ENCODE results near the gene NRG2. TPM values are rescaled to one million over a fixed set of nuclear protein-coding genes. Genes with fewer than 3 reads are reported as not detected.

The NRG2 gene
- total and polyA plus RNA-seq, 2 experiments from 2014 or later = 0.37 to 1.3 TPM

- Histone ChIP-seq H3K4me2 (no peak overlapping the region), H3F3A (replicated peaks; ENCODE audit: low read depth) (no peaks in the 10 kb centered on the region), H3K27me3 (ENCODE audit: insufficient read depth) (peaks cover 33% of the 10 kb centered on the region), H3K36me3 (ENCODE audit: insufficient read depth) (no peaks in the 10 kb centered on the region), H3K4me3 (no peak overlapping the region), H3K27ac (ENCODE audit: low read depth) (no peak overlapping the region), H4K20me1 (replicated peaks; ENCODE audit: insufficient read depth) (no peaks in the 10 kb centered on the region), H3K4me1 (ENCODE audit: insufficient read depth) (no peaks in the 10 kb centered on the region), H3K9me2 (ENCODE audit: insufficient read depth) (no peaks in the 10 kb centered on the region), H3K79me2 (replicated peaks; ENCODE audit: insufficient read depth) (no peaks in the 10 kb centered on the region), H2AFZ (no peak overlapping the region)
- no peaks in the 10 kb centered on the region for H3K36me3 Mint-ChIP-seq (ENCODE audit: low read depth)
- TF ChIP-seq EZH2 (IDR thresholded peaks at IDR 0.05; ENCODE audit: low read depth, unreplicated experiment) (no peak), ZNF114 (CRISPR knock-in tag; IDR thresholded peaks at IDR 0.05) (no peak), ZNF462 (CRISPR knock-in tag; IDR thresholded peaks at IDR 0.05) (no peak), CREB1 (CRISPR knock-in tag; IDR thresholded peaks at IDR 0.05; ENCODE audit: low read depth) (no peak), ZNF331 (CRISPR knock-in tag; IDR thresholded peaks at IDR 0.05; ENCODE audit: low read depth) (no peak), POLR2AphosphoS5 (IDR thresholded peaks at IDR 0.05; ENCODE audit: low read depth) (no peak), NANOG (IDR thresholded peaks at IDR 0.05; ENCODE audit: borderline replicate concordance) (no peak), STAT1 (IDR thresholded peaks at IDR 0.05; ENCODE audit: unreplicated experiment) (no peak), EZH2phosphoT487 (IDR thresholded peaks at IDR 0.05; ENCODE audit: unreplicated experiment) (no peak), ETS1 (IDR thresholded peaks at IDR 0.05) (no peak), JUNB (IDR thresholded peaks at IDR 0.05; ENCODE audit: unreplicated experiment) (no peak)
- TF ChIP-seq, protein P1, sequence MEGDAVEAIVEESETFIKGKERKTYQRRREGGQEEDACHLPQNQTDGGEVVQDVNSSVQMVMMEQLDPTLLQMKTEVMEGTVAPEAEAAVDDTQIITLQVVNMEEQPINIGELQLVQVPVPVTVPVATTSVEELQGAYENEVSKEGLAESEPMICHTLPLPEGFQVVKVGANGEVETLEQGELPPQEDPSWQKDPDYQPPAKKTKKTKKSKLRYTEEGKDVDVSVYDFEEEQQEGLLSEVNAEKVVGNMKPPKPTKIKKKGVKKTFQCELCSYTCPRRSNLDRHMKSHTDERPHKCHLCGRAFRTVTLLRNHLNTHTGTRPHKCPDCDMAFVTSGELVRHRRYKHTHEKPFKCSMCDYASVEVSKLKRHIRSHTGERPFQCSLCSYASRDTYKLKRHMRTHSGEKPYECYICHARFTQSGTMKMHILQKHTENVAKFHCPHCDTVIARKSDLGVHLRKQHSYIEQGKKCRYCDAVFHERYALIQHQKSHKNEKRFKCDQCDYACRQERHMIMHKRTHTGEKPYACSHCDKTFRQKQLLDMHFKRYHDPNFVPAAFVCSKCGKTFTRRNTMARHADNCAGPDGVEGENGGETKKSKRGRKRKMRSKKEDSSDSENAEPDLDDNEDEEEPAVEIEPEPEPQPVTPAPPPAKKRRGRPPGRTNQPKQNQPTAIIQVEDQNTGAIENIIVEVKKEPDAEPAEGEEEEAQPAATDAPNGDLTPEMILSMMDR (conservative IDR thresholded peaks at IDR 0.05; ENCODE audit: low read depth in 2 of 2) = no peak
- TF ChIP-seq, protein P2, sequence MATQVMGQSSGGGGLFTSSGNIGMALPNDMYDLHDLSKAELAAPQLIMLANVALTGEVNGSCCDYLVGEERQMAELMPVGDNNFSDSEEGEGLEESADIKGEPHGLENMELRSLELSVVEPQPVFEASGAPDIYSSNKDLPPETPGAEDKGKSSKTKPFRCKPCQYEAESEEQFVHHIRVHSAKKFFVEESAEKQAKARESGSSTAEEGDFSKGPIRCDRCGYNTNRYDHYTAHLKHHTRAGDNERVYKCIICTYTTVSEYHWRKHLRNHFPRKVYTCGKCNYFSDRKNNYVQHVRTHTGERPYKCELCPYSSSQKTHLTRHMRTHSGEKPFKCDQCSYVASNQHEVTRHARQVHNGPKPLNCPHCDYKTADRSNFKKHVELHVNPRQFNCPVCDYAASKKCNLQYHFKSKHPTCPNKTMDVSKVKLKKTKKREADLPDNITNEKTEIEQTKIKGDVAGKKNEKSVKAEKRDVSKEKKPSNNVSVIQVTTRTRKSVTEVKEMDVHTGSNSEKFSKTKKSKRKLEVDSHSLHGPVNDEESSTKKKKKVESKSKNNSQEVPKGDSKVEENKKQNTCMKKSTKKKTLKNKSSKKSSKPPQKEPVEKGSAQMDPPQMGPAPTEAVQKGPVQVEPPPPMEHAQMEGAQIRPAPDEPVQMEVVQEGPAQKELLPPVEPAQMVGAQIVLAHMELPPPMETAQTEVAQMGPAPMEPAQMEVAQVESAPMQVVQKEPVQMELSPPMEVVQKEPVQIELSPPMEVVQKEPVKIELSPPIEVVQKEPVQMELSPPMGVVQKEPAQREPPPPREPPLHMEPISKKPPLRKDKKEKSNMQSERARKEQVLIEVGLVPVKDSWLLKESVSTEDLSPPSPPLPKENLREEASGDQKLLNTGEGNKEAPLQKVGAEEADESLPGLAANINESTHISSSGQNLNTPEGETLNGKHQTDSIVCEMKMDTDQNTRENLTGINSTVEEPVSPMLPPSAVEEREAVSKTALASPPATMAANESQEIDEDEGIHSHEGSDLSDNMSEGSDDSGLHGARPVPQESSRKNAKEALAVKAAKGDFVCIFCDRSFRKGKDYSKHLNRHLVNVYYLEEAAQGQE (IDR thresholded peaks at IDR 0.05; ENCODE audit: unreplicated experiment) = no peak
- H3K4me3 Mint-ChIP-seq = no peak overlapping the region
- H3K9me3 Mint-ChIP-seq = no peaks in the 10 kb centered on the region
- H3K4me1 Mint-ChIP-seq = no peaks in the 10 kb centered on the region
- no peak for DNase-seq (ENCODE audit: low spot score)
- no peak for ATAC-seq
- no peak overlapping the region for H3K27ac Mint-ChIP-seq
- H3K27me3 Mint-ChIP-seq (ENCODE audit: insufficient read depth, low read depth, poor library complexity) = peaks cover 30% of the 10 kb centered on the region
These were observed 146.4 kb downstream of the NRG2 start for GRCh38 chr5:139896718-139897117.

Measured in GM23338 (cell line).